ENCODE results near the gene ANO4. TPM values are rescaled to one million over a fixed set of nuclear protein-coding genes. Genes with fewer than 3 reads are reported as not detected.
"Not testable (repeated sequence)": the region's sequence is repeated elsewhere in the genome, so short reads cannot be mapped to it uniquely, and the experiment has no call there.

ANO4 gene
- total and polyA plus RNA-seq, 7 donors, result 0.03 to 0.11 (median 0.03) TPM; not detected in 4

DNA sequence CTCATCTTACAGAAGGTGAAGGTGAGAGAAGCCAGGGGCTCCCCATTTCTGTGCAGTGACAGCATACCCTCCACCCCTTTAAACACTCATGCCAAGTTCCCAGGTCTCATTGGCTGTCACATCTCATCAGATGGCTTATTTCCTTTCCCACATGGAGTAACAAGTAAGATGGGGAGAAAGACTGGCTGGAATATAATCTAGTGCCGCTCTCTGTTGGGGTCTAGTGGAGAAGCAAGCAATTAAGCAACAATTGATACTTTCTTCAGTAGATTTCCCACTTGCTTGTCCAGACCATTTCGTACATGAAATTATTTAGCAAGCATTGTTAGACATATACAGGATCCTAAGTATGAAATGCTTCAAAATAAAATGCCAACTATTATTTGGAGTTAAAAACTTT lies 323.3 kb downstream of the ANO4 start:
- ATAC-seq (no peak), DNase-seq (no peak)
- intact Hi-C loops (cut with DNase I), result no loop called here
- Histone ChIP-seq H3K27ac (no peak overlapping the region), H3K4me3 (no peak overlapping the region), H3K4me1 (no peaks in the 10 kb centered on the region), H3K9me3 (no peaks in the 10 kb centered on the region), H3K27me3 (ENCODE audit: insufficient read depth in 3 of 3, low read length in 2 of 3) (no peaks in the 10 kb centered on the region), H3K36me3 (ENCODE audit: insufficient read depth in 1 of 2, low read depth in 1 of 2) (no peaks in the 10 kb centered on the region)
- TF ChIP-seq CTCF (IDR thresholded peaks at IDR 0.05), result no peak
- 88 to 90% (median 89%) methylated on average over 2 of the region's 2 CpGs for WGBS, 3 donors

DNA sequence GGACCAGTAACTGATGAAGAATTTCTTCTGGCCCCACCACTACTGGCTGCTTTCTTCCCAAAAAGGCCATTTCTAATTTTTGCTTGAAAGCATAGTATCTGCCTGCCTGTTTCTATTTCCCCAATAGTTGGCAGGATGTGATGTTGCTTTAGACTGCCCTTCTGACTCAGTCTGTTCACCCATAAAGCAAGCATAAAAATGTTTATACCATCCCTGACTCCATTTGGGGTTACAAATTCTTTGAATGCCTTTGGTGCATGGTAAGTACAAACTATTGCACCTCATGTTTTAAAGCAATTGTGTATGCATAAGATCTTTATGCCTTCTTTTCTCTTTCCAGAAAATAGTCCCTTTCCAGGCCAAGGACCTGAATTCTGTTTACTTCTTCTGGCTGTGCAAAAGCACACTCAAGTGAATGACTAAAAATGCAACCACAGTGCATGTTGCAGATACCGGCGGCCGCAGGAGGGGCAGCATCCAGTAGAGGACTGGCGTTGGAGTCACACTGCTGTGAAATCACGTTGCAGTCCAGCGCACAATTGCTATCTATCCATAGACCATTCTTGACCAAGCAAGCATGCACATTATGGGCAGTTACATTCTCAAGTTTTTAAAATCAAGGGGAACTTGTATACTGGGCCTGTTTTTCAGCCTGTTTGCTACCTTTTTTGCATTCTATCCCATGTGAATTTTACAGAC lies 333.1 kb downstream of the ANO4 start:
- Histone ChIP-seq H3K27me3 (ENCODE audit: insufficient read depth in 3 of 3, low read length in 2 of 3) (no peaks in the 10 kb centered on the region), H3K4me1 (no peaks in the 10 kb centered on the region), H3K27ac (no peak overlapping the region), H3K4me3 (no peak overlapping the region), H3K9me3 (no peaks in the 10 kb centered on the region), H3K36me3 (ENCODE audit: insufficient read depth in 1 of 2, low read depth in 1 of 2) (no peaks in the 10 kb centered on the region)
- no peak for DNase-seq
- intact Hi-C loops (cut with DNase I), result no loop called here
- ATAC-seq, result no peak
- no peak for TF ChIP-seq CTCF (IDR thresholded peaks at IDR 0.05)
- WGBS, 3 donors, result 84 to 88% (median 84%) methylated on average over 6 of the region's 6 CpGs

- DNase-seq, ATAC-seq: not testable (repeated sequence)
- 90% methylated on average over 30 to 35 of the region's 35 CpGs for WGBS, 3 donors
These were observed 351.3 kb downstream of the ANO4 start for GRCh38 chr12:101145777-101146431.

GRCh38 chr12:101165319-101165718 lies 370.7 kb downstream of the ANO4 start:
- intact Hi-C loops (cut with DNase I), result no loop called here
- no peak for TF ChIP-seq CTCF (IDR thresholded peaks at IDR 0.05)
- ATAC-seq (no peak), DNase-seq (no peak)
- Histone ChIP-seq H3K36me3 (ENCODE audit: insufficient read depth in 1 of 2, low read depth in 1 of 2) (no peaks in the 10 kb centered on the region), H3K4me1 (no peaks in the 10 kb centered on the region), H3K27ac (no peak overlapping the region), H3K27me3 (ENCODE audit: insufficient read depth in 3 of 3, low read length in 2 of 3) (no peaks in the 10 kb centered on the region), H3K4me3 (no peak overlapping the region), H3K9me3 (no peaks in the 10 kb centered on the region)
- 69 to 76% (median 70%) methylated on average over 4 of the region's 4 CpGs for WGBS, 3 donors

More at GRCh38 chr12:101145777-101146431, 351.3 kb downstream of the ANO4 start:
- H3K27me3 ChIP-seq (ENCODE audit: insufficient read depth in 3 of 3, low read length in 2 of 3); H3K27ac ChIP-seq; H3K36me3 ChIP-seq (ENCODE audit: insufficient read depth in 1 of 2, low read depth in 1 of 2); H3K9me3 ChIP-seq; intact Hi-C loops (cut with DNase I); H3K4me3 ChIP-seq; H3K4me1 ChIP-seq: not testable (repeated sequence)

DNA sequence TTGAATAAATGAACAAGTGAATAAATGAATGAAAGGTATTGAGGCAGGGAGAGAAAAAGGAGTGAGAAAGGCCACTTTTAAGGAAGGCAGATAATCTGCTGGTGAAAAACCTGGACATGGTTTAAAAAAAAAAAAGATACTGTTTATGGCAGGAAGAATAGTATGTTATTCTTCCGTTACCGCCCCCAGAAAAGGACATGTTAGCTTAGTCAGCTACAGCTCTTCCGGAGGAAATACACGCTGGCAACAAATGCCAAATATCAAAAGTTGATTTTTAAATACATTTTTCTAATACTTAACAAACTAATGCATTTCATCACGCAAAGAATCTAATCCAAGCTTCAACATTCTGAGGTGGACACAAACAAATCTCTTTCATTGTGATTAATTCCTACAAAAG lies 372.3 kb downstream of the ANO4 start:
- no peaks in the 10 kb centered on the region for H3K9me3 ChIP-seq
- ATAC-seq (no peak), DNase-seq (no peak)
- no peak overlapping the region for H3K4me3 ChIP-seq
- intact Hi-C loops (cut with DNase I), result no loop called here
- no peaks in the 10 kb centered on the region for H3K4me1 ChIP-seq
- H3K27ac ChIP-seq, result no peak overlapping the region
- WGBS, 3 donors, result 58 to 76% (median 61%) methylated on average over 5 of the region's 5 CpGs
- H3K36me3 ChIP-seq (ENCODE audit: insufficient read depth in 1 of 2, low read depth in 1 of 2), result no peaks in the 10 kb centered on the region
- H3K27me3 ChIP-seq (ENCODE audit: insufficient read depth in 3 of 3, low read length in 2 of 3), result no peaks in the 10 kb centered on the region
- TF ChIP-seq CTCF (IDR thresholded peaks at IDR 0.05), result no peak
